Neuron (in vitro differentiated cells): Measurements from ENCODE around the gene COPS8.

Experiments used
- H2AFZ ChIP-seq: one replicate; pipeline ENCODE4 v1.6.1; 2013; ENCODE audit warnings: low read depth, mild to moderate bottlenecking, inconsistent platforms, low read length, moderate library complexity
- H3K27me3 ChIP-seq: one replicate; pipeline ENCODE4 v1.6.1; 2013; ENCODE audit warnings: low read length; ENCODE audit not compliant: insufficient read depth
- H3K36me3 ChIP-seq: one replicate; pipeline ENCODE4 v1.6.1; 2013; ENCODE audit warnings: low read length; ENCODE audit not compliant: insufficient read depth
- H3K4me1 ChIP-seq: one replicate; pipeline ENCODE4 v1.6.1; 2013; ENCODE audit warnings: low read length; ENCODE audit not compliant: insufficient read depth
- H3K4me3 ChIP-seq: 2 replicates; pipeline ENCODE4 v1.5.1; 2013; ENCODE audit warnings: mild to moderate bottlenecking, low read length, moderate library complexity
- H3K9me3 ChIP-seq: one replicate; pipeline ENCODE4 v1.6.1; 2013; ENCODE audit warnings: low read length

COPS8 gene

GRCh38 chr2:237085248-237086221, at the start of gene COPS8:
TSS of gene COPS8 (plus strand) at chr2:237085889. CDS start at chr2:237085965, 76 bp downstream.
- H3K4me3 ChIP-seq, result peak within 1 kb of the TSS; percentile 93
- H3K4me1 ChIP-seq, result peaks cover 25% of the 10 kb centered on the region
- H2AFZ ChIP-seq, result peak within 1 kb of the TSS; percentile 83
- H3K36me3 ChIP-seq, result peaks cover 22% of the 10 kb centered on the region
- no peaks in the 10 kb centered on the region for H3K27me3 ChIP-seq
- no peaks in the 10 kb centered on the region for H3K9me3 ChIP-seq

- H3K36me3 ChIP-seq, result no peaks in the 10 kb centered on the region
- no peak overlapping the region for H3K4me3 ChIP-seq
- H3K4me1 ChIP-seq, result peaks cover 24% of the 10 kb centered on the region
- H3K9me3 ChIP-seq, result peaks cover 4% of the 10 kb centered on the region
- H3K27me3 ChIP-seq, result no peaks in the 10 kb centered on the region
- H2AFZ ChIP-seq, result no peak overlapping the region
Measured at GRCh38 chr2:237039301-237040031, 46.2 kb upstream of the COPS8 start.

GRCh38 chr2:237041231-237041630, 44.5 kb upstream of the COPS8 start:
- H3K36me3 ChIP-seq, result no peaks in the 10 kb centered on the region
- peaks cover 10% of the 10 kb centered on the region for H3K9me3 ChIP-seq
- H3K4me1 ChIP-seq, result peaks cover 24% of the 10 kb centered on the region
- no peak overlapping the region for H2AFZ ChIP-seq
- no peaks in the 10 kb centered on the region for H3K27me3 ChIP-seq
- H3K4me3 ChIP-seq, result no peak overlapping the region

- peaks cover 24% of the 10 kb centered on the region for H3K4me1 ChIP-seq
- H3K9me3 ChIP-seq, result peaks cover 10% of the 10 kb centered on the region
- H2AFZ ChIP-seq, result no peak overlapping the region
- no peaks in the 10 kb centered on the region for H3K36me3 ChIP-seq
- H3K27me3 ChIP-seq, result no peaks in the 10 kb centered on the region
- H3K4me3 ChIP-seq, result no peak overlapping the region
Measured at GRCh38 chr2:237042101-237042500, 43.6 kb upstream of the COPS8 start.

GRCh38 chr2:237043866-237044265, 41.8 kb upstream of the COPS8 start:
- H3K4me1 ChIP-seq, result peaks cover 24% of the 10 kb centered on the region
- no peak overlapping the region for H3K4me3 ChIP-seq
- H3K36me3 ChIP-seq, result no peaks in the 10 kb centered on the region
- H3K9me3 ChIP-seq, result peaks cover 13% of the 10 kb centered on the region
- H3K27me3 ChIP-seq, result no peaks in the 10 kb centered on the region
- no peak overlapping the region for H2AFZ ChIP-seq

GRCh38 chr2:237044281-237044680, 41.4 kb upstream of the COPS8 start:
- H3K9me3 ChIP-seq, result peaks cover 13% of the 10 kb centered on the region
- H3K36me3 ChIP-seq, result no peaks in the 10 kb centered on the region
- H3K4me1 ChIP-seq, result peaks cover 24% of the 10 kb centered on the region
- H3K27me3 ChIP-seq, result no peaks in the 10 kb centered on the region
- H3K4me3 ChIP-seq, result no peak overlapping the region
- no peak overlapping the region for H2AFZ ChIP-seq

- Histone ChIP-seq H3K9me3 (peaks cover 18% of the 10 kb centered on the region), H2AFZ (no peak overlapping the region), H3K4me3 (no peak overlapping the region), H3K4me1 (peaks cover 24% of the 10 kb centered on the region), H3K27me3 (no peaks in the 10 kb centered on the region), H3K36me3 (no peaks in the 10 kb centered on the region)
Measured at GRCh38 chr2:237045449-237045848, 40.2 kb upstream of the COPS8 start.

GRCh38 chr2:237048595-237048994, 37.1 kb upstream of the COPS8 start:
- Histone ChIP-seq H3K4me1 (peaks cover 7% of the 10 kb centered on the region), H2AFZ (no peak overlapping the region), H3K27me3 (no peaks in the 10 kb centered on the region), H3K4me3 (no peak overlapping the region), H3K36me3 (no peaks in the 10 kb centered on the region), H3K9me3 (peaks cover 15% of the 10 kb centered on the region)

GRCh38 chr2:237051861-237052260, 33.8 kb upstream of the COPS8 start:
- Histone ChIP-seq H3K27me3 (no peaks in the 10 kb centered on the region), H3K36me3 (no peaks in the 10 kb centered on the region), H3K9me3 (peaks cover 8% of the 10 kb centered on the region), H3K4me3 (no peak overlapping the region), H3K4me1 (no peaks in the 10 kb centered on the region), H2AFZ (no peak overlapping the region)

GRCh38 chr2:237053066-237053465, 32.6 kb upstream of the COPS8 start:
- H3K9me3 ChIP-seq, result peaks cover 8% of the 10 kb centered on the region
- H3K4me1 ChIP-seq, result no peaks in the 10 kb centered on the region
- no peaks in the 10 kb centered on the region for H3K27me3 ChIP-seq
- no peaks in the 10 kb centered on the region for H3K36me3 ChIP-seq
- no peak overlapping the region for H2AFZ ChIP-seq
- no peak overlapping the region for H3K4me3 ChIP-seq

GRCh38 chr2:237055386-237056100, 30.1 kb upstream of the COPS8 start:
- H3K36me3 ChIP-seq, result no peaks in the 10 kb centered on the region
- H3K27me3 ChIP-seq, result no peaks in the 10 kb centered on the region
- no peaks in the 10 kb centered on the region for H3K9me3 ChIP-seq
- H2AFZ ChIP-seq, result no peak overlapping the region
- H3K4me3 ChIP-seq, result no peak overlapping the region
- H3K4me1 ChIP-seq, result peaks cover 5% of the 10 kb centered on the region

- Histone ChIP-seq H3K4me3 (no peak overlapping the region), H3K36me3 (no peaks in the 10 kb centered on the region), H3K27me3 (no peaks in the 10 kb centered on the region), H3K4me1 (peaks cover 10% of the 10 kb centered on the region), H3K9me3 (no peaks in the 10 kb centered on the region), H2AFZ (no peak overlapping the region)
Measured at GRCh38 chr2:237056287-237056875, 29.3 kb upstream of the COPS8 start.
